Lower lobe of right lung (tissue), 2 donors: ENCODE data around the gene RARS2. TPM values are rescaled to one million over a fixed set of nuclear protein-coding genes. Genes with fewer than 3 reads are reported as not detected.

Experiments used
- ATAC-seq, 2 donors: fragments of 200-7000 bp; cut with Tn5 transposase; one replicate each; pipeline ENCODE4 v1.9.1; 2020 to 2022; ENCODE audit warnings: mild to moderate bottlenecking in 2 of 2, moderate library complexity in 2 of 2
- DNase-seq: peaks from one replicate; pipeline ENCODE4 v3.0.0-alpha.2; 2020
- H3K27ac ChIP-seq: fragments of 200-600 bp; one replicate; pipeline ENCODE4 v1.8.0; 2022
- H3K27me3 ChIP-seq: fragments of 200-600 bp; one replicate; pipeline ENCODE4 v1.8.0; 2022; ENCODE audit warnings: low read depth
- H3K36me3 ChIP-seq: fragments of 200-600 bp; one replicate; pipeline ENCODE4 v1.8.0; 2022; ENCODE audit warnings: mild to moderate bottlenecking
- H3K4me1 ChIP-seq: fragments of 200-600 bp; one replicate; pipeline ENCODE4 v1.8.0; 2022
- H3K4me3 ChIP-seq: fragments of 200-600 bp; one replicate; pipeline ENCODE4 v1.8.0; 2022; ENCODE audit warnings: mild to moderate bottlenecking
- H3K9me3 ChIP-seq: fragments of 200-600 bp; one replicate; pipeline ENCODE4 v1.8.0; 2022
- CTCF ChIP-seq: fragments of 200-600 bp; IDR thresholded peaks from one replicate; pipeline ENCODE4 v1.8.0; 2022; ENCODE audit warnings: antibody characterized with exemption, mild to moderate bottlenecking
- intact Hi-C: fragments of 100-400 bp; cut with DNase I; formaldehyde crosslinking; loops from one replicate; pipeline ENCODE4 v1.11.0; 2022
- total RNA-seq: library from RNA; stranded (reverse); fragmentation: NEBNext Ultra II Directional; extraction: Animal tissue kit (Norgen Biotek cat#: 25700); gene quantifications from one replicate; pipeline ENCODE4 v1.2.1, GENCODE V29; 2021
- donor health status: DM: no; HTN: yes; CAD: no; lungs with severe emphysema.

The RARS2 gene
- total RNA-seq, 1 donor from 2014 or later: 26.4 TPM

DNA sequence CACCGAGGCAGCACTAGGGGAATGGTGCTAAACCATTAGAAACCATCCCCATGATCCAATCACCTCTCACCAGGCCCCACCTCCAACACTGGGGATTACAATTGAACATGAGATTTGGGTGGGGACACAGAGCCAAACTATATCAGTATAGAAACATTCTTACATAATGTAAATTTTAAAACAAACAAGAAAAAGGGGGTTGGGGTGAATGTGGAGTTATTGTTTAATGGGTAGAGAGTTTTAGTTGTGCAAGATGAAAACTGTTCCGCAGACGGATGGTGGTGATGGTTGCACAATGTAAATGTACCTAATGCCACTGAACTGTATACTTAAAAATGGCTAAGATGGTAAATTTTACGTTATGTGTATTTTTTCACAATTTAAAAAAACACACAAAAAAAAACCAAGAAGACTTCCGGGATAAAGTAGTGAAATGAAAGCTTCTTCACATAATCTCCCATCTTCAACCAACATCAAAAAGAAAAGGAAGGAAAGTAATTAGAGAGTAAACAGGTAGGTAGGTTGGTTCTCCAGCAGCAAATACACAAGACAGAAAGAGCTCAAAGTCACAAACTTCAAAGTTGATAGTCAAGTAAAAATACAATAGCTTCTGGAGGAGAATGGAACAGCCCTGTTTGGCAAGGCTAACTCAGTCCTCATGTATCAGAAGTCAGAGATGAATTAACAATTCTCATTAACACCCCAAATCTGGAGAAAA is 16.3 kb downstream of the RARS2 start:
- no peak for DNase-seq
- H3K4me1 ChIP-seq: peaks cover 11% of the 10 kb centered on the region
- no peaks in the 10 kb centered on the region for H3K9me3 ChIP-seq
- no peaks in the 10 kb centered on the region for H3K27me3 ChIP-seq
- peaks cover 7% of the 10 kb centered on the region for H3K36me3 ChIP-seq
- intact Hi-C loops: no loop called here
- H3K27ac ChIP-seq: no peak overlapping the region
- no peak for ATAC-seq
- TF ChIP-seq CTCF: no peak
- no peak overlapping the region for H3K4me3 ChIP-seq

GRCh38 chr6:87572883-87573282 is 16.9 kb downstream of the RARS2 start:
- Histone ChIP-seq H3K4me1 (peaks cover 11% of the 10 kb centered on the region), H3K36me3 (peaks cover 7% of the 10 kb centered on the region), H3K27ac (no peak overlapping the region), H3K27me3 (no peaks in the 10 kb centered on the region), H3K4me3 (no peak overlapping the region), H3K9me3 (no peaks in the 10 kb centered on the region)
- intact Hi-C loops: no loop called here
- TF ChIP-seq CTCF: no peak
- ATAC-seq (no peak), DNase-seq (no peak)

GRCh38 chr6:87572021-87572420 is 17.8 kb downstream of the RARS2 start:
- Histone ChIP-seq H3K27me3 (no peaks in the 10 kb centered on the region), H3K27ac (no peak overlapping the region), H3K9me3 (no peaks in the 10 kb centered on the region), H3K4me3 (no peak overlapping the region), H3K36me3 (peaks cover 7% of the 10 kb centered on the region), H3K4me1 (peaks cover 11% of the 10 kb centered on the region)
- intact Hi-C loops: no loop called here
- no peak for DNase-seq
- TF ChIP-seq CTCF: no peak
- ATAC-seq: no peak

- Histone ChIP-seq H3K4me3 (no peak overlapping the region), H3K27ac (no peak overlapping the region), H3K9me3 (no peaks in the 10 kb centered on the region), H3K4me1 (no peaks in the 10 kb centered on the region), H3K27me3 (no peaks in the 10 kb centered on the region), H3K36me3 (peaks cover 62% of the 10 kb centered on the region)
- TF ChIP-seq CTCF: no peak
- intact Hi-C loops: no loop called here
- DNase-seq (no peak), ATAC-seq (no peak)
Observed at GRCh38 chr6:87561017-87561416, 28.8 kb downstream of the RARS2 start.

DNA sequence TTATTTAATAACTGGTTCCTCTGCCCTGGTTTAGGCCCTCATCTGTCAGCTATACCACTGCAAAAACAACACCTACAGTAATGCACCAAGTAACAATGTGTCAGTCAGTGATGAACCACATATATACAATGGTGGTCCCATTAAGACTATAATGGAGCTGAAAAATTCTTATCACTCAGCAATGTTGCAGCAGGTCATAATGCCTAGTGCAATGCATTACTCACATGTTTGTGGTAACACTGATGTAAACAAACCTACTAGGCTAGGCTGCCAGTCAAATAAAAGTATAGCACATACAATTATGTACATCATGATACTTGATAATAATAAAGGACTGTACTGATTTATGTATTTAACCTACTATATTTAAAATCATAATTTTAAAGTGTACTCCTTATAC is 31.3 kb downstream of the RARS2 start:
- intact Hi-C loops: no loop called here
- DNase-seq: no peak
- Histone ChIP-seq H3K27me3 (no peaks in the 10 kb centered on the region), H3K9me3 (no peaks in the 10 kb centered on the region), H3K36me3 (peaks cover 74% of the 10 kb centered on the region), H3K27ac (no peak overlapping the region), H3K4me3 (no peak overlapping the region), H3K4me1 (no peaks in the 10 kb centered on the region)
- TF ChIP-seq CTCF: no peak
- no peak for ATAC-seq
